OCI-M2 (cell line): ENCODE measurements around the gene ALKBH3.

Experiments
- DNase-seq: peaks from one replicate; lab custom pipeline; 2025; ENCODE audit not compliant: unreplicated experiment; lab: John Stamatoyannopoulos, UW

ALKBH3 gene

GRCh38 chr11:43957571-43957970, 76.9 kb downstream of the ALKBH3 start:
- DNase-seq: no peak

GRCh38 chr11:43959321-43959995, 78.8 kb downstream of the ALKBH3 start:
- no peak for DNase-seq

GRCh38 chr11:43962383-43963278, 82.0 kb downstream of the ALKBH3 start:
- DNase-seq: no peak

GRCh38 chr11:43963279-43963620, 82.6 kb downstream of the ALKBH3 start:
- DNase-seq: no peak

- no peak for DNase-seq
Observed at GRCh38 chr11:43967661-43968060, 87.0 kb downstream of the ALKBH3 start.

- DNase-seq: no peak
Observed at GRCh38 chr11:43968719-43969118, 88.1 kb downstream of the ALKBH3 start.

GRCh38 chr11:43969543-43969942, 88.9 kb downstream of the ALKBH3 start:
- DNase-seq: no peak
